SJCRH30 (cell line): ENCODE measurements around the gene KAT2A. TPM values are rescaled to one million over a fixed set of nuclear protein-coding genes. Genes with fewer than 3 reads are reported as not detected.
"Not testable (repeated sequence)": the region's sequence is repeated elsewhere in the genome, so short reads cannot be mapped to it uniquely, and the experiment has no call there.

Experiments used
- DNase-seq, 2 experiments: peaks; one replicate each; pipeline ENCODE4 v3.0.0-alpha.2; 2015 to 2020
- H3K27ac ChIP-seq: fragments of 250-450 bp; sonication (Bioruptor Pico); 2 replicates; pipeline ENCODE4 v1.5.1; 2020; ENCODE audit warnings: mild to moderate bottlenecking, moderate library complexity
- H3K27me3 ChIP-seq: fragments of 250-450 bp; sonication (Bioruptor Pico); 2 replicates; pipeline ENCODE4 v1.5.1; 2020; ENCODE audit warnings: mild to moderate bottlenecking, moderate library complexity
- H3K36me3 ChIP-seq: fragments of 250-450 bp; sonication (Bioruptor Pico); 2 replicates; pipeline ENCODE4 v1.5.1; 2020; ENCODE audit warnings: mild to moderate bottlenecking, moderate library complexity
- H3K4me1 ChIP-seq: fragments of 250-450 bp; sonication (Bioruptor Pico); 2 replicates; pipeline ENCODE4 v1.5.1; 2020; ENCODE audit warnings: mild to moderate bottlenecking, moderate library complexity
- H3K4me3 ChIP-seq: fragments of 250-450 bp; sonication (Bioruptor Pico); 2 replicates; pipeline ENCODE4 v1.5.1; 2020; ENCODE audit warnings: mild to moderate bottlenecking, moderate library complexity
- H3K9me3 ChIP-seq: fragments of 250-450 bp; sonication (Bioruptor Pico); replicated peaks from 2 replicates; pipeline ENCODE4 v1.5.1; 2020; ENCODE audit warnings: mild to moderate bottlenecking, moderate library complexity
- total RNA-seq: library from RNA; depleted of rRNA; stranded (reverse); fragments of >200 nt; shearing (Covaris generic); gene quantifications from 2 replicates; pipeline ENCODE4 v1.2.3, GENCODE V29; 2014

KAT2A gene
- total RNA-seq, 1 experiment from 2014 or later: 27.2 TPM

- H3K4me3 ChIP-seq, H3K27ac ChIP-seq, DNase-seq, H3K27me3 ChIP-seq, H3K9me3 ChIP-seq, H3K4me1 ChIP-seq: not testable (repeated sequence)
- peaks cover 15% of the 10 kb centered on the region for H3K36me3 ChIP-seq
Observed at GRCh38 chr17:42143138-42143537, 22.0 kb upstream of the KAT2A start.

DNA sequence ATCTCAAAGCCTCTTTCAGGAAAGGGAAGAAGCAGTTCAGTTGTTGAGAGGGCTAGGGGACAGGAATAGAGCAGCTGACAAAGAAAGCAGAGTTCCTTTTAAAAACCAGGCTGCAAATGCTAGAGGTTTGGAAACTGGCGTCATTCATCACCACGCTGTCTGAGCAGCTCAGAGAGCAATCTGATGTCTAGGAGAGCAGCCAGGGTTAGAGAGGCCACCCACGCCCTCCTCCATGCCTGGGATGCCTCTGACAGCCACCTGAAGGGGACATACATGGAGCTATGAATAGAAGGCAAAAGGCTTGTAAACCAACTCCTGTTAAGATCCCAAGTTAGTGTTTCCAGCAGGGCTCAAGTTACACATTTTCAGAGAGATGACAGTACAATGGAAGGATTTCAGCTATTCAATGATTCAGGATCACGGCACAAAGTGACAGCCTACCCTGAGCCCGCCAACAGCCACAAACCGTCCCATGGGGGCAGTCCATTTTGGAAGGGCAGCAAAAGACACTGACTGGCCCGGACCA, 21.3 kb upstream of the KAT2A start:
- Histone ChIP-seq H3K4me3 (no peak overlapping the region), H3K4me1 (peaks cover 4% of the 10 kb centered on the region; the same call in 1 of the 2 replicates), H3K9me3 (no peaks in the 10 kb centered on the region), H3K36me3 (peaks cover 15% of the 10 kb centered on the region), H3K27me3 (no peaks in the 10 kb centered on the region), H3K27ac (no peak overlapping the region)
- DNase-seq: peak in 1 of 2 experiments; percentile 19

GRCh38 chr17:42141382-42141781, 20.2 kb upstream of the KAT2A start:
- Histone ChIP-seq H3K27me3 (no peaks in the 10 kb centered on the region), H3K27ac (no peak overlapping the region), H3K4me3 (no peak overlapping the region), H3K36me3 (peaks cover 16% of the 10 kb centered on the region), H3K9me3 (no peaks in the 10 kb centered on the region), H3K4me1 (peaks cover 4% of the 10 kb centered on the region; the same call in 1 of the 2 replicates)
- no peak for DNase-seq

GRCh38 chr17:42140690-42141089, 19.5 kb upstream of the KAT2A start:
- DNase-seq: not testable (repeated sequence)

GRCh38 chr17:42138749-42139492, 17.8 kb upstream of the KAT2A start:
- Histone ChIP-seq H3K9me3 (no peaks in the 10 kb centered on the region), H3K36me3 (peaks cover 13% of the 10 kb centered on the region; the same call in 1 of the 2 replicates), H3K4me1 (peaks cover 9% of the 10 kb centered on the region), H3K27ac (no peak overlapping the region), H3K27me3 (no peaks in the 10 kb centered on the region), H3K4me3 (no peak overlapping the region)
- no peak for DNase-seq

More at GRCh38 chr17:42140690-42141089, 19.5 kb upstream of the KAT2A start:
- H3K9me3 ChIP-seq, H3K4me3 ChIP-seq, H3K27me3 ChIP-seq, H3K27ac ChIP-seq, H3K4me1 ChIP-seq: not testable (repeated sequence)
- H3K36me3 ChIP-seq: peaks cover 17% of the 10 kb centered on the region

- Histone ChIP-seq H3K27me3 (no peaks in the 10 kb centered on the region), H3K4me1 (peaks cover 19% of the 10 kb centered on the region), H3K4me3 (no peak overlapping the region), H3K27ac (no peak overlapping the region), H3K9me3 (no peaks in the 10 kb centered on the region), H3K36me3 (peaks cover 10% of the 10 kb centered on the region; the same call in 1 of the 2 replicates)
- DNase-seq: no peak
Observed at GRCh38 chr17:42136654-42137051, 15.5 kb upstream of the KAT2A start.

- Histone ChIP-seq H3K4me1 (peaks cover 19% of the 10 kb centered on the region), H3K27ac (no peak overlapping the region), H3K9me3 (no peaks in the 10 kb centered on the region), H3K36me3 (peaks cover 5% of the 10 kb centered on the region; the same call in 1 of the 2 replicates), H3K27me3 (no peaks in the 10 kb centered on the region), H3K4me3 (no peak overlapping the region)
- no peak for DNase-seq
Observed at GRCh38 chr17:42135664-42136653, 14.8 kb upstream of the KAT2A start.

GRCh38 chr17:42135151-42135550, 14.0 kb upstream of the KAT2A start:
- no peak for DNase-seq
- H3K4me1 ChIP-seq: peaks cover 19% of the 10 kb centered on the region

DNA sequence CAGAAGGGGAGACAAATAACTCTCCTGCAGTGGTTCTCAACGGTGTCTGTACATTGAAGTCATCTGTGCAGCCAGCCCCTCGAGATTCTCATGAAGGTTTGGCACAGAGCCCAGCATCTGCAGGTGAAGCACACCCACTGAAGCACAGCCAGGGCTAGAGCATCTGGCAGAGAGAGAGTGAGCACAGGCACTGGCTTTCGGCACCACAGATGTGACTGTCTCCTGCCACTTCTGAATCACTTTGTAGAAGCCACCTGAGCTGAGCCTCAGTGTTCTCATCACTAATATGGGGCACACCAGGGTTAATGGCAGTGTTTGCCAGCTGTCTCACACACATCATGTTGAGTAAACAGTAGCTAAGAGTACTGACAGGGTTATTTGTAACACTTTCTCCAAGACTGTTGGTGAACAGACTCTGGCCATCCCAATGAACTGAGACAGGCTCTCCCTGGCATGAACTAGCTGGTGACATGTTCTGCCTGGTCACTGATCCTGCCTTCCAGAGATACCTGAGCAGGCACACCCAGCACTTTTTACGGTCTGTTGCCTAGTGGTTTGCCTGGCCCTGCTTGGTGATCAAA, 12.4 kb upstream of the KAT2A start:
- Histone ChIP-seq H3K27ac (no peak overlapping the region), H3K36me3 (peaks cover 13% of the 10 kb centered on the region), H3K9me3 (no peaks in the 10 kb centered on the region), H3K27me3 (no peaks in the 10 kb centered on the region), H3K4me1 (peaks cover 19% of the 10 kb centered on the region), H3K4me3 (no peak overlapping the region)
- peak in 1 of 2 experiments; percentile 64 for DNase-seq

More at GRCh38 chr17:42135151-42135550, 14.0 kb upstream of the KAT2A start:
- Histone ChIP-seq H3K4me3 (no peak overlapping the region), H3K9me3 (no peaks in the 10 kb centered on the region), H3K27me3 (no peaks in the 10 kb centered on the region), H3K27ac (no peak overlapping the region), H3K36me3 (peaks cover 5% of the 10 kb centered on the region; the same call in 1 of the 2 replicates)

DNA sequence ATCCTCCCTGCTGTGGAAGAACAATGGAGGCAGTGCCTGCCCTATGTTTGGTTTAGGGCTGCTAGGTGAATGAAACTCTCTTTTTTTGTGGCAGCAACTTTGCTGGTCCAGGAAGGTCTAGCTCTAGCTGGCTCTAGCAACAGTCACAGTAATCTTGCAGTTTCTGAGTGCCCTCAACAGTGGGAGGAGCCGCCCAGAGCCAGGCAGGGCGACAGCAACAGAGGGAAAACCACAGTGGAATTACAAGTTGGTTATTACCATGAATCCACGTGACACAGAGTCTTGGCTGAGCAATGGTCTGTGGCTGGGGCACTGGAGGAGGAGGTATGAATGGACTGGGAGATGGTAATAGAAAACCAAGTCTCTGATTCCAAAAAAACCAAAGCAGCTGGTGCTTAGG, 11.8 kb upstream of the KAT2A start:
- Histone ChIP-seq H3K9me3 (no peaks in the 10 kb centered on the region), H3K27ac (no peak overlapping the region), H3K4me1 (peaks cover 19% of the 10 kb centered on the region), H3K27me3 (no peaks in the 10 kb centered on the region), H3K4me3 (no peak overlapping the region), H3K36me3 (peaks cover 14% of the 10 kb centered on the region)
- peak; percentile 75 to 87 for DNase-seq

- Histone ChIP-seq H3K4me3 (no peak overlapping the region), H3K36me3 (peaks cover 16% of the 10 kb centered on the region), H3K4me1 (peaks cover 19% of the 10 kb centered on the region), H3K9me3 (no peaks in the 10 kb centered on the region), H3K27me3 (no peaks in the 10 kb centered on the region), H3K27ac (no peak overlapping the region)
- DNase-seq: no peak
Observed at GRCh38 chr17:42131981-42132432, 10.8 kb upstream of the KAT2A start.

- no peak overlapping the region for H3K27ac ChIP-seq
- H3K36me3 ChIP-seq: peaks cover 14% of the 10 kb centered on the region
Observed at GRCh38 chr17:42131232-42131631, 10.1 kb upstream of the KAT2A start.

GRCh38 chr17:42130310-42130936, 9.3 kb upstream of the KAT2A start:
- Histone ChIP-seq H3K4me3 (no peak overlapping the region), H3K9me3 (no peaks in the 10 kb centered on the region), H3K27me3 (no peaks in the 10 kb centered on the region), H3K27ac (no peak overlapping the region), H3K4me1 (peaks cover 19% of the 10 kb centered on the region), H3K36me3 (peaks cover 19% of the 10 kb centered on the region)
- DNase-seq: no peak

More at GRCh38 chr17:42131232-42131631, 10.1 kb upstream of the KAT2A start:
- Histone ChIP-seq H3K4me1 (peaks cover 19% of the 10 kb centered on the region), H3K4me3 (no peak overlapping the region), H3K27me3 (no peaks in the 10 kb centered on the region), H3K9me3 (no peaks in the 10 kb centered on the region)
- no peak for DNase-seq
